ENCODE results near the gene CDC25C.
A peak's percentile ranks its signal among the peaks of the same experiment; 100 is the strongest.
"Not testable (repeated sequence)": the region's sequence is repeated elsewhere in the genome, so short reads cannot be mapped to it uniquely, and the experiment has no call there.

CDC25C gene

GRCh38 chr5:138274189-138274853, 57.3 kb downstream of the CDC25C start, which contains the start of gene GFRA3:
TSS of gene GFRA3 (minus strand) at chr5:138274621. CDS start at chr5:138274424, 197 bp downstream.
- DNase-seq = no peak

- no peak for DNase-seq
Observed at GRCh38 chr5:138273834-138274188, 57.8 kb downstream of the CDC25C start.

- DNase-seq = no peak
Observed at GRCh38 chr5:138272681-138273080, 58.9 kb downstream of the CDC25C start.

- no peak for DNase-seq
Observed at GRCh38 chr5:138271281-138271680, 60.3 kb downstream of the CDC25C start.

- no peak for DNase-seq
Observed at GRCh38 chr5:138264183-138264582, 67.4 kb downstream of the CDC25C start.

GRCh38 chr5:138263581-138263980, 68.0 kb downstream of the CDC25C start:
- no peak for DNase-seq

DNA sequence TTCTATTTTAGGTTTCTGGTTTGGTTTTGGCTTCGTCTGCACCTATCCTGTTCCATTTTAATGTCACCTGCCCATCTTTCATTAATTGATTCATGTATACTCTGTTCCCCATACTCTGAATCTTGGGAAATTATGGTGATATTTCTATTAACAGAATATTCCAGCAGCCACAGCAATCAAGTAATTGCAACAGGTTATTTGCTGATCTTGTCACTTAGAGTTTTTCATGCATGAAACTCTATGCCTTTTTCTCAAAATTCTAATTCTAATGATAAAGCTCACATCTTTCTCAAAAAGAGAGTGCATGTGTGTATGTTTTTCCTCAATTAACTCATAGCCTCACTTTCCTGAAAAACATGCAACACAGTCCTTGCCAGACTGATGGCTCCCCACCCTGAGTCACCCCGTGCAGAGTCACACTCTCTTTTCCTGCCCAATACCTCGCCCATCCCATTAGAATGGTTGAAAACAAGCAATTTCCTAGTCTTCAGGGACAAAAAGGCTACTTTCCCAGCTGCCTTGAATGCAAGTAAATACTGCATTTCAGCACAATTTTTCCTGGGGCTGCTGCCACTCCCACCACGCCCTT, 72.8 kb downstream of the CDC25C start:
- no peak for DNase-seq

DNA sequence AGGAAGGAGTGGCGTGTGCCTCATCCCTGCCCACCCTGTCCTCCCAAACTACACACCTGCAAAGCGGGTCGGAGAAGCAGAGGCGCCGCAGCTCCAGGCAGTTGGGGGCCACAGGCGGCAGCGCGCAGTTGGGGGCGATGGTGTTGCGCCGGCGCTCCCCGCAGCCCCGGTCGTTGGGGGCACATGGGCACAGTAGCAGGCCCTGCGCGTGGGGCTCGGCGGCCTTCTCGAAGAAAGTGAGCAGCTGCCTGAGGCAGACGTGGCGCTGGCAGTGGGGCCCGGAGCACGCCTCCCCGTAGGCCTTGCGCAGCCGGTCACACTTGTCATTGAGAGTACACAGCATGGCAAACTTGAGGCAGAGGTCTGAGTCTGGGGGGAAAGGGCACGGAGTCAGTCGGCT, 74.0 kb downstream of the CDC25C start:
- DNase-seq = no peak

GRCh38 chr5:138252944-138253343, 78.7 kb downstream of the CDC25C start:
- no peak for DNase-seq

DNA sequence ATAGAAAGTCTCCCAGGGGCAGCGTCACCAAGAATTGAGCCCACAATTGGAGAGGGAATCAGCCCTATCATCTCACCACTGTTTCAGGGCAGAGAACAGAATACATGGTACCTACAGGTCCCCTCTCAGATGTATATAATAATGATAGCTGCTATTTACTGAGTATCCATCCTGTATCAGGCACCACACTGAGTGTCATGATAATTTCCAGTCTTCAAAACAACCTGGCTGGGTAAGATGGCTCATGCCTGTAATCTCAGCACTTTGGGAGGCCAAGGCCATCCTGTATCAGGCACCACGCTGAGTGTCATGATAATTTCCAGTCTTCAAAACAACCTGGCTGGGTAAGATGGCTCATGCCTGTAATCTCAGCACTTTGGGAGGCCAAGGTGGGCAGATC, 83.8 kb downstream of the CDC25C start:
- not testable (repeated sequence) for DNase-seq

GRCh38 chr5:138246822-138247221, 84.8 kb downstream of the CDC25C start:
- no peak for DNase-seq

DNA sequence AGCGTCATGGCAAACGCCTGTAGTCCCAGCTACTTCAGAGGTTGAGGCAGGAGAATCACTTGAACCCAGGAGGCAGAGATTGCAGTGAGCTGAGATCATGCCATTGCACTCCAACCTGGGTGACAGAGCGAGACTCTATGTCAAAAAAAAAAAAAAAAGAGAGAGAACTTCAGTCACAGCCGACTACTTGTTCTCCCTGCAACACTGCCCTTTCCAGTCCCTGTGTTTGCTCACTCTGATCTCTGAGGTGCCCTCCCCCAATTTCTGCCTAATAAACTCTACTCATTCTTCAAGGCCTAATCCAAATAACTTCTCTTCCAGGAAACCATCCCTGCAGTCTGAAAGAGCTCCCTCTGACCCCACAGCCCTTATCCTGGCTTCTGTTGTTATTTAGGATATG, 85.3 kb downstream of the CDC25C start:
- no peak for DNase-seq

- no peak for DNase-seq
Observed at GRCh38 chr5:138245717-138246116, 85.9 kb downstream of the CDC25C start.

DNA sequence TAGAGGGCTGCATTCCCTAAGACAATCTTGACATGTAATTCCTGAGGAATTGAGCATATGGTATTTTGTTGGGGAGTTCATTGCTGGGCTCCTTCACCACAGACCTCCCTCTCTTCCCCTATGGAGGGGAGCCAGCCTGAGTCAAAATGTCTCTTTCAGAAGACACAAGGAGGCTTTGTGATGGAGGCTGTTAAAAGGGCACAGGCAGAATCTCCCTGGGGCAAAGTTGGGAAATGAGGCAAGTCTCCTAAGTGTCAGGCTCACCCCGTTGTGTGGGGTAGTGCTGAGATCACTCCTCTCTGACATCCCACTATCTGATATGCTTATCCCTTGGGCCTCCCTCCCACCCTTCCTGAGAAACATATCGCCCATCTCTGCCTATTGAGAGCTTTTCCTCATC, 87.8 kb downstream of the CDC25C start:
- DNase-seq = no peak

DNA sequence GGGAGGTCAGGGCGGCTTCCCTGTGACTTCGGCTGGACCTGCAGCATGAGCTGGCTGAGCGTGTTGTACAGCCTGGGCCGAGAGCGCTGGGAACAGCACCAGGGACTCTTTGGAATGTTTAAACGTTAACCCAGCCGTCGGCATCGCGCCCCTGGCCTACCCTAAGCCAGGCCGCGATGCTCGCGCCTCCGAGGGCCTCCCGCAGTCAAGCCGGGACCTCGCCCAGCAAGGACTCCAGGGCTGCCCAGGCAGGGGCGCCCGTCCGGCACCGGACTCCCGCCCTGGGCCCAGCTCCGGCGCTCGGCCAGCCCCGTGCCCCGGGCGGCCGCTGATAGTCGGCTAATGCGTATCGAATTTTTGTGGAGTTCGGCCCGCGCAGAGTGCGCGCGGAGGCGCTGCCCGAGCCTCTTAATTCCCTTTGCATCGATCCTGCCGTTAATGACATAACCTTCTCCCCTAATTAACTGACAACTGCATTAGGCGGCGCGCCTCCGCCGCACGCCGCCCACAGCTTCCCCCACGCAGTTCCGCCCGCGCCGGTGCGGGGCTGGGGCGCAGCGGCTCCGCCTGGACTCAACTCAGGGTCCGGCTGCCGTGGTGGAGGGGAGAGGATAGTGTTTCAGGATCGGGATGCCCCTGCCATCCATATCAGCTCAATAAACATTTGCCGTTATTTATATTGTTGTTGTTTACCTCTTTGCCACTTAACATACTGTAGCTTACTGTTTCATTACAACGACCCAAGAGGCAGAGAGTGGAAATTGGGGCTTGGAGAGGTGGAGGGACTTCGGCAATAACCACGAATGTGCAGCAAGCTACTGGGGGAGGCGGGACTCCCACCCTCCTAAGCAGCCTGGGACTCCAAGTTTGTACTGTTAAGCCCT, 89.7 kb downstream of the CDC25C start:
- peak; percentile 6 for DNase-seq

DNA sequence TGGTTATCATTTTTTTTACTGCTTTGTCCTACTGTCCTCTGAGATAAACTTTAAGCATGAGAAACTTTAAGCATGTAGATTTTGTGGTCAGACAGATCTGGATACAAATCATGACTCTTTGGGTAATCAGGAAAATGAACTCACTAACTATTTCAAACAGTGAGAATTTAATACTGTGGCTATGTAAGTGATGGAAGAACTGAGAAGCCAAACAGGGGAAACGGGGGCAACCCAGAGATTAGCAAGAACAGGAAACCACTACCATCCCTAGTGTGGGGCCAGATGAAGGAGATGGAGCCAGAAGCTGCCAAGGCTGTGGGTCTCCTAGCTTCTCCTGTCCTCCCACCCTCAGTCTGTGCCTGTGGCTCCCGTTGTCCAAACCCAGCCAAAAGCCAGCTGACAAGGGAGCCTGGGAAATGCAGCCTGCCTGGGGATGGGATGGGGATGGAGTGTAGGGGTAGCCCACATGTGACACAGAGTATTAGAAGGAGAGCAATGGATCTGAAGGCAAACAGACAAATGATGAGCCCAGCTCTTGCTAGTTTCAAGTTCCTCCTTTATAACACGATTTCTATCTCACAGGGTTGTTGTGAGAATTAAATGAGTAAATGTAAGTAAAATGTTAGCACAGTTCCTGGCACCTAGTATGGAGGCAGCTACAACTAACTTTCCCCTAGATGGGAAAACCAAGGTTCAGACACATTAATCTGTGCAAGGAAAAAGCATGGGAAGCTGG, 90.8 kb downstream of the CDC25C start:
- DNase-seq = no peak

- no peak for DNase-seq
Observed at GRCh38 chr5:138238034-138238433, 93.6 kb downstream of the CDC25C start.

Measured in CD4-positive, alpha-beta T cell treated with Interleukin-10 for 1 hour (primary cell).